DMS 273 (cell line): ENCODE results near the gene MAVS.

ENCODE experiments used
- DNase-seq: peaks from one replicate; lab custom pipeline; 2025; ENCODE audit not compliant: unreplicated experiment; lab: John Stamatoyannopoulos, UW

The MAVS gene

DNA sequence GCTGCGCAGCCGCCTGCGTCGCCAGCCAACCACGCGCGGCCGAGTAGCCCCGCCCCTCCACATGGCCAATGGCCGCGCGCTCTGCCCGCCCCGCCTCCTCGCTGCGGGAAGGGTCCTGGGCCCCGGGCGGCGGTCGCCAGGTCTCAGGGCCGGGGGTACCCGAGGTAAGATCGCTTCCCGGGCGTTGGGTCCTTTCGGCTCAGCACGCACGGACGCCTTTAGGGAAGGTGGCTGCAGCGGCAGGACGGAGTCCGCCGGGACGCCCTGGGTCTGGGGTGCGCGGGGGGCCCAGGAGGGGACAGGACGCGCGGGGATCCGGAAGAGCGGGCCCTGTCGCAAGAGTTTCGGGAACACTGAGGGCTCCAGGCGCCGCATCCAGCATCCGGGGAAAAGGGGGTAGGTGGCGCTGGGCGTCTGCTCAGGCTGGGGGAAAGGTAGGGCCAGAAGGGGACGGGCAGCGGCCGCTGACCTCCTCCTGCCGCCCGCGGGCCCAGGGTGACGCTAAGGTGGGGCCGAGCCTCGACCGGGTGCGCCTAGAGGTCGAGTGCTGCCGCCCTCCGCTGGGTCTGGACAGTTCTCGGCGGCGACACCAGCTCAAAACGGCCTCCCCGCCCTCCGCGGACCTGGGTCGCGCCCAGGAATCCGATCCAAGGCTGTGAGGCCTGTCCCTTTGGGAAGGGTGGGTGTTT, at the start of gene MAVS:
Gene MAVS (plus strand): TSS at position 95 of the 689 bp plus-strand sequence. CDS start 7,791 bp downstream, outside the sequence.
- DNase-seq, result peak; percentile 94

DNA sequence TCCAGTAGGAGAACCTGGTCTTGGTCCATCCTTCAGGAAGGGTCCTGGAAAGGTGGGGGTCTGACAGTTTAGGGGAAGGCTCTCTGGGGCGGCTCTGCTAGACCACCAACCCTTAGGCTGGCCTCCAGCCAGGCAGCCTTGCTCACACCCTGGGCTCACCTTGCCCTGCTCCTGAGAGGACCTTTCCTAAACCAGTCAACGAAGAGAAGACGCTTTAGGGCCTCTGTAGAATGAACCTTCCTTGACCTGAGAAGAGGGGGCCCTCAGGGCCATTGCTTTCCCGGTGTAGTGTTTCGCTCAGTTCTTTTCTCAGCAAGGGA, 49.4 kb upstream of the MAVS start:
- DNase-seq, result no peak

DNA sequence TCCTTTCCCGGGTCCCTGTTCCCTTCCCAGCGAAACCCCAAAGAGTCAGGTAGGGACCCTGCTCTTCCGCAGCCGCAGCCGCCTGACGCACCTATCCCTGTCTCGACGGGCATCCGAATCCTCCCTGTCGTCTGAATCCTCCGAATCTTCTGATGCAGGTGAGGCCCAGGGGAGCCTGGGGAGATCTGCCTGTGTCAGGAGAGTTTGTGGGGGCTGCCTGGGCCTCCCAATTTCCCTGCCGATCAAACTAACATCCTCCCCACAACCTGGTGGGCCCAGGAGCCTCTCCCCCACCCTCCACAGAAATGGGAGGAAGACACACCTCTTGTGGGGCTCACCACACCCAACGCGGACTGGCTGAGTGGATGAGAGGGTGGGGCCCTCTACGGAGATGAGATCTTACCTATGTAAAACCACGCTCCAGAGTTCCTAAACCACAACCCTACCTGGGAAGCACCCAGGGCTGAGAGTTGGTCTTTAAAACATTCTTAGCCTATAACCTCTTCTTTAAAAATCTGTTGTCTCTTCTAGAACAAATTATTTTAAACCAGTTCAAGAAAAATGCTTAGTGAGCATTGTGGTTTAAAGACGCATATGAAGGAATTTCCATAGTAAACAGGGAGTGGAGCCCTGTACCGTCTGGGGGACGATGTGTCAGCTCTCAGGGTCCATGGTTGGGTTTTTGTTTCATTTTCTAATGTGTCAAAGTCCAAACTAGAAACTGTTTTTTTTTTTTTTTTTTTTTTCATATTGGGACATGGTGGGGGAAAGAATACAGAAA, 48.9 kb upstream of the MAVS start:
- DNase-seq, result no peak

DNA sequence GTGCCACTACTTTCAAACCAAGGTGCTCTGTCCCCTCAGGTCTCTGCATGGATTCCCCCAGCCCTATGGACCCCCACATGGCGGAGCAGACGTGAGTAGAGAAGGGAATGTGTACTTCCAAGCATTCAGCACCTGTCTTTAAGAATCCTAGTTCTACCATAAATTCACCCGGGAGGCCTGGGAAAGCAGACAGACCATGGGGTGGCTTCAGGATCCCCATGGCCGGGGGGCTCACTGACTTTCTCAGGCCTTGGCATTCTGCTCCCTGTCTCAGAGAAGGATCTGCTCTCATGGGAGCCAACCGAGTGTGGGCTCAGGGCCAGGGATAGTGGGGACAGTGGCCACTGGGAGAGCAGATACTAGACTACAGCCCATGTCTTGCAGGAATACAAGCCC, 48.3 kb upstream of the MAVS start:
- DNase-seq, result no peak

DNA sequence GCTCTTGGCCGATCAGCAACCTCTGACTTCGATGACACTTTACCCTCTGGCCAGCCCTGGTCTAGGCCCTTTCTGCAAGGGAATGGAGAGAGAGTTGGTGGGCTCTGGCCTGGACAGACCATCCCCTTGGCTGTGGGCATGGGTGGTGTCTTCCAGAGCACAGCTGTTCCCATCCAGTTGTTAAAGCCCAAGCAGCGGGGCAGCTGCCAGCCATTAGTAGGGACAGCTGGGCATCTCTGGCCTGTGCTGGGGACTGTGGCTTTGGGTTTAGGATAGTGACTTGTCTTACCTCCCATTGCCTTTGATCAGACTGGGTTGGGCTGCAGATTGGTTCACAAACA, 47.8 kb upstream of the MAVS start:
- DNase-seq, result no peak

DNA sequence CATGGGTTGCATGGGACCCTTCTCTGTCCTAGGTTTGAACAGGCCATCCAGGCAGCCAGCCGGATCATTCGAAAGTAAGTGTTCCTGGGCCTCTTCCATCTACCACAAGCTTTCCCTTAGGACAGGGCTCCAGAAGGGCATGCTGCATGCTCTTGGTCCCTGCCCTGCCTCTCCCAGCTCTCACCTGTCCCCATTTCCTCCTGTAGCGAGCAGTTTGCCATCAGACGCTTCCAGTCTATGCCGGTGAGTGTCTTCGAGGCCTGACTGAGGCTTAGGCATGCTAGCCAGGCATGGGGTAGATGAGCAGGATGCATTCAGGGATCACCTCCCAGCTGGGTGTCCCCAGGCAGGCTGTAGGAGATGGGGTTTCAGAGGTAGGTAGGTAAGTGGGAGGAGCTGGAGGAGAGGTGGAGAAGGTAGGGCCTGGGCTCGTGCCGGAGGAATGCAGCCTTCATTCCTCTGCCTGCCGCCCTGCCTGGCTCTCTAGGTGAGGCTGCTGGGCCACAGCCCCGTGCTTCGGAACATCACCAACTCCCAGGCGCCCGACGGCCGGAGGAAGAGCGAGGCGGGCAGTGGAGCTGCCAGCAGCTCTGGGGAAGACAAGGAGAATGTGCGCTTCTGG, 46.3 kb upstream of the MAVS start:
- DNase-seq, result no peak

DNA sequence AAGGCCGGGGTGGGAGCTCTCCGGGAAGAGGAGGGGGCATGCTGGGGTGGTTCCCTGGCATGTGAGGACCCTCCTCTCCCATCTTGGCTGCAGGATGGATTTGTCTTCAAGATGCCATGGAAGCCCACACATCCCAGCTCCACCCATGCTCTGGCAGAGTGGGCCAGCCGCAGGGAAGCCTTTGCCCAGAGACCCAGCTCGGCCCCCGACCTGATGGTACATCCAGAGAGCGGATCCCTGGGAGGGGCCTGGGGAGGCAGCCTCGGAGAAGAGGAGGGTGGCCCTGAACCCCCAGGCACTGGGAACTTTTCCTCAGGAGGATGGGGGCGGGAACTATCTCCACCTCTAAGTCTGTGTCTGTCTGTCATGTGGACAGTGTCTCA, 45.8 kb upstream of the MAVS start:
- DNase-seq, result no peak

DNA sequence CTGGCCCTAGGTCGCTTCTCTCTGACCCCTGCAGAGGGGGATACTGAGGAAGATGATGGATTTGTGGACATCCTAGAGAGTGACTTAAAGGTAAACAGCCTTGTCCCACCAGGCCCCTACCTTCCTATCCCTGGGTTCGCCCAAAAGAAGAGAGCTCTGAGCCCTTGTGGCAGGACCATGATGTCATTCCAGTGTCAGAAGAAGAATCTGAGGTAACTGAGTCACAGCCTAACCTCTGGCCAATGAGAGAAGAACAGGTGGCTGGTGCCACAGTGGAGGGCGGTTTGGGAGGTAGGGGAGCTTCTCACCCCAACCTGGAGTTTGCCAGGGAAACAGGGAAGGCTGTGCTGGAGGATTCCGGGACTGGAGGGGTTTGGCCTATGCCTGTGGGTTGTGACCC, 45.3 kb upstream of the MAVS start:
- DNase-seq, result no peak

DNA sequence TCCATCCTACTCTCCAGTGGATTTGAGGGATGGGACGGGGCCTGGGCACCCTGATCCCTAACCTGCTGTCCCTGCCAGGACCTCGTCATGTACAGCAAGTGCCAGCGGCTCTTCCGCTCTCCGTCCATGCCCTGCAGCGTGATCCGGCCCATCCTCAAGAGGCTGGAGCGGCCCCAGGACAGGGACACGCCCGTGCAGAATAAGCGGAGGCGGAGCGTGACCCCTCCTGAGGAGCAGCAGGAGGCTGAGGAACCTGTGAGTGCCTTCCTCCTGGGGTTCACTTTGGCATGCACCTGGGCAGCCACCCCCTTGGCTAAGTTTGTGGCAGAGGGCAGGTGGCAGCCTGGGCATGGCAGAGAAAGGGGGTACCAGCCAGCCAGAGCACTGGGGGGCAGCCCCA, 44.8 kb upstream of the MAVS start:
- DNase-seq, result no peak

DNA sequence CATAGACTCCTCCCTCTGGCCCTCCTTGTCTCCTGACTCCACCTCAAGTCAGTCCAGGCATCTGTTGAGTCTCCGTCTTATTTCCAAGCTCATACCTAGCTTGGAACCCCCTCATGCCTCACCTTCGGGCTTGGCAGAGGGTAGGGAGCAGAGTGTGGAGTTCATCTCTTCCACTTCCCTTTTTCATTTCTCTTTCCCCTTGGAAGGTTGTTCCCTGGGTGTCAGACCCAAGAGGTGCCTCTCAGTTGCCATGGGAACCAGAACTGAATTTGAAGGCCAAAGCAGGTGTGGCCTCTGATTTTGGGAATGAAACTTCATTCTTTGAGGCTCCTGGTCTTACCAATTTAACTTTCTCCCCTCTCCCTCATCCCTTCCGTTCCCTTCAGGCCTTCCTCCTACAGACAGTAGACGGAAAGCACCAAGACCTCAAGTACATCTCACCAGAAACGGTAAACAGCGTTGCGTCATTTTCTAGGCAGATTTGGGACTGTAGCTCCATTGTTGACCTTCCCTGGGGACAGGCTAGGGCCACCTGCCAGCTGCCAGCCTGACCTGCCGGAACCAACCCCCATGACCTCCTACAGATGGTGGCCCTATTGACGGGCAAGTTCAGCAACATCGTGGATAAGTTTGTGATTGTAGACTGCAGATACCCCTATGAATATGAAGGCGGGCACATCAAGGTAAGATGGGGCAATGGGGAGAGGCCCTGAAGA, 44.0 kb upstream of the MAVS start:
- DNase-seq, result peak; percentile 42

DNA sequence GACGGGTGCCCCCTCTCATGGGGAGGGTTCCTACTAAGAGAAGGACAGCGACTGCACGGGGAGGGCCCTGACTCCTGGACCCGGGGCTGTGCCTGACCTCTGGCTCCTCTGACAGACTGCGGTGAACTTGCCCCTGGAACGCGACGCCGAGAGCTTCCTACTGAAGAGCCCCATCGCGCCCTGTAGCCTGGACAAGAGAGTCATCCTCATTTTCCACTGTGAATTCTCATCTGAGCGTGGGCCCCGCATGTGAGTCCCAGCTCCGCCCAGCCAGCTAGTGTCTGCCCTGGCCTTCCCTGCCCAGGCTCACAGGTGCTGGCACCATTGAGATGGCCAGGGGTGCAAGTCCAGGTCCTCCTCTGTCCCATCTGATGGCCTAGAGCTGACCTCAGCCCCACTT, 43.3 kb upstream of the MAVS start:
- DNase-seq, result no peak

DNA sequence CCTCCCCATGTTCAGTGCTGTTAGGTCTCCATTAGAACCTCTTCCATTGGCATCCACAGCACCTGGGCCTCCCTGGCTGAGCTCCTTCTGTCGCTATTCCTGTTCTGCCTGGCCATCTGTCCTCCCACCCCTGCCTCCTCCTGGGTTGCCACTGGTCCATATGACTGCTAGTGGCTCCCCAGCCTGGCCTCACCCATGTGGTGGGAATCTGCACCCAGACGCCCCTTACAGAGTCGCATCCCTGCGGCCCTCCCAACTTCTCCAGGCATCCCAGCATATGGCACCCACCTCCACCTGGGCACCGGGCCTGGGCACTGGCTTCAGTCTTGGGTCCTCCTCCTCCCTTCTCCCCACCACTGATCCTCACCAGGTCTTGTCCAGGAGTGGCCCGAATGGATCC, 42.8 kb upstream of the MAVS start:
- DNase-seq, result peak; percentile 52

DNA sequence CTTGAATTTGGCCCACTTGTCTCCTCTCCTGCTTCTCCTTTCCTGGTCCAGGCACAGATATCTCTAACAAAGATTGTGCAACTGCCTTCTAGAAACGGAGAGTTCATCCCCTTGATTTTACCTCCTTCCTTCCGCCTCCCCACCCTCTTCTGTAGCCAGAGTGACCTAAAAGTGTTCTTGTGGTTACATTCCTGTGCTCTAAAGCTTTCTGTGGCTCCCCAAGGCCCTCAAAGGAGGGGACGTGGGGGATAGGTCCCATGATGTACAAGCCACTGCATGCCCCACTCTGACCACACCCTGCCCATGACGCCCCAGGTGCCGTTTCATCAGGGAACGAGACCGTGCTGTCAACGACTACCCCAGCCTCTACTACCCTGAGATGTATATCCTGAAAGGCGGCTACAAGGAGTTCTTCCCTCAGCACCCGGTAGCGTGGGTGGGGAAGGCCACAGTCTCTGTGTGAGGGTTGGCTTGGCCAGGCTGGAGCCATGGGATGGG, 42.3 kb upstream of the MAVS start:
- no peak for DNase-seq

DNA sequence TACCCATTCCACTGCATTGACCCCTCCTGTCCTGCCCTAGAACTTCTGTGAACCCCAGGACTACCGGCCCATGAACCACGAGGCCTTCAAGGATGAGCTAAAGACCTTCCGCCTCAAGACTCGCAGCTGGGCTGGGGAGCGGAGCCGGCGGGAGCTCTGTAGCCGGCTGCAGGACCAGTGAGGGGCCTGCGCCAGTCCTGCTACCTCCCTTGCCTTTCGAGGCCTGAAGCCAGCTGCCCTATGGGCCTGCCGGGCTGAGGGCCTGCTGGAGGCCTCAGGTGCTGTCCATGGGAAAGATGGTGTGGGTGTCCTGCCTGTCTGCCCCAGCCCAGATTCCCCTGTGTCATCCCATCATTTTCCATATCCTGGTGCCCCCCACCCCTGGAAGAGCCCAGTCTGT, 41.9 kb upstream of the MAVS start:
- no peak for DNase-seq

DNA sequence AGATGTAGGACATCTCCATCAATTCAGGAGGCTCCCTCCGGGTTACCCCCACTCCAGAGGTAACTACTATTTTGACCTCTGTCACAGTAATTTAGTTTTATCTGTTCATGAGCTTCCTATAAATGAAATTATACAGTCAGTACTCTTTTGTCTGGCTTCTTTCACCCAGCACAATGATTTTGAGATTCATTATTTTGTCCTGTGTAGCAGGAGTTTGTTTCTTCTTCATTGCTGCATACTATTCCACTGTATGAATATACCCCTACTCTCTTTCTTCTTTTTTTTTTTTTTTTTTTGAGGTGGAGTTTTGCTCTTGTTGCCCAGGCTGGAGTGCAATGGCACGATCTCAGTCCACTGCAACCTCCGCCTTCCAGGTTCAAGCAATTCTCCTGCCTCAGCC, 38.1 kb upstream of the MAVS start:
- no peak for DNase-seq

DNA sequence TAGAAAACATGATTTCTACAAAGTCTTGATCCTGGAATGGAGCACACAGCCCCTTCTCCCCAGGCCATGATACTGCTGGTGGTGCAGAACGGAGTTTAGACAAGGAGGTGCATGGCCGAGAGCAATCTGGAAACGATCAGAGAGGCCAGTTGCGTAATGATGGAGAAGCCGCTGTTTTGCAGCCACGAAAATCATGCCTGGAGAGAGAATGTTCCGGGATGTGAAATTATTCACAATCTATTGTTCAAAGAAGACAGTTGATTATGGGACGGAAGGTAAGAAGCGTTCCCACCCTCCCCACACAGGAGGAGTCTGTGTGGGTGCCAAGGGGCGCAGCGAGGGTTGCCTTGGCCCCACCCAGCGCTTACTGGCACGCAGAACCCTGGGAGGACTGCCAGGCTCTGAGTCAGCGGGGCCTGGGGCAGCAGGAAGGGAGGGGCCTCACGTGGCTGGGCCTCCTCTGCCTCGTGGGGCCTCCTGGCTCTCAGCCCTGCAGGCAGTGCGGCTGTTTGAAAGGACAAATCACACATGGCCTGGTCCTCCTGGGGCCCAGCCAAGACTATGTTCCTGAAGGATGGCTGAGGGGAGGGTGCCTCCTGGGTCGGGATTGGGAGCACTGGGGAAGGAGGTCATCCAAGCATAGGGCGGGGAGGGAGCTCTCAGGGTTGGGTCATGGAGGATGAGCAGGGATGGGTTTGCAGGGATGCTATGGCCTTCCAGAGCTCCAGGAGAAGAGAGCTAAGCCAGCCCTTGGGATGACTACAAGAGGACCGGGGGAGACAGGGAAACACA, 35.0 kb upstream of the MAVS start:
- peak; percentile 99 for DNase-seq

DNA sequence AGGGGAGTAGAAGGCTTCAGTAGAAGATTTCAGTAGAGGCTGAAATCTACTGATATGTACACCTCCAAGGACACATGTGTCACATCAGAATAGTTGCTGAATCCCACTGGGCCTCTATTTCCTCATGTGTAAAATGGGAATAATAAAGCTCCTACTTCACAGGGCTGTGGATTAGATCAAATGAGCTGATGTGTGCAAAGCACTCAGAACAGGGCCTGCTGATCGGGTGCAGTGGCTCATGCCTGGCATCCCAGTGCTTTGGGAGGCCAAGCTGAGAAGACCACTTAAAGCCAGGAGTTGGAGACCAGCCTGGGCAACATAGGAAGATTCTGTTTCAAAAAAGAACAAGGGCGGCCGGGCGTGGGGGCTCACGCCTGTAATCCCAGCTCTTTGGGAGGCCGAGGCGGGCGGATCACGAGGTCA, 34.4 kb upstream of the MAVS start:
- DNase-seq, result no peak

DNA sequence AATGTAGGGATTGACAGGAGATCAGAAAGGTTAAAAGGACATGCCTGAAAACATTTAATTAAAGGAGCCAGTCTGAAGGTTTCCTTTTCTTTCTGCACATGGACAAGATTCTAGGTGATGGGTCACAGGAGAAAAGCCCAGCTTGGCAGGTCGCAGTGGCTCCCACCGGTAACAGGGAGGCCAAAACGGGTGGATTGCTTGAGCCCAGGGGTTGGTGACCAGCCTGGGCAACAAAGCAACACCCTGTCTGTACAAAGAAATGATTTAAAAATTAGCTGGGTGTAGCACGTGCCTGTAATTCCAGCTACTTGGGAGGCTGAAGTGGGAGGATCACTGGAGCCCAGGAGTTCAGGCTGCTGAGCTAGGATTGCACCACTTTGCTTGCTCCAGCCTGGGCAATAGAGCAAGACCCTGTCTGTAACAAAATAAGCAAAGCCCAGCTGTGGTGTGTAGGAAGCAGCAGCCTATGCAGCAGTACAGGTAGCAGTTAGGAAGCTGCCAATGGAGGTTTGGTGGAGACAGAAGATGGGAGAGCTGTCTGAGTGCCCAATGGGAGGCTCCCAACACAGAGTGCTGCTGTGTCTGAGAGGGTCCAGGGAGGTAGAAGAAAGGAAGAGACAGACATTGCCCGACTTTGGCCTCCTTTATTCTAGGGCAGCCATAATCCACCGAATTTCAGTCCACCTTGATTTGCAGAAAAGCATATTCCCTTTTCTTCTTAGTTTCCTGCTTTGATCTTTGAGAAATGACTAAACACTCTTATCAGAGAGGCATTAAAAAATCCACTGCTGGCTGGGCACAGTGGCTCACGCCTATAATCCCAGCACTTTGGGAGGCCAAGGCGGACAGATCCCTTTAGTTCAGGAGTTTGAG, 33.4 kb upstream of the MAVS start:
- no peak for DNase-seq

DNA sequence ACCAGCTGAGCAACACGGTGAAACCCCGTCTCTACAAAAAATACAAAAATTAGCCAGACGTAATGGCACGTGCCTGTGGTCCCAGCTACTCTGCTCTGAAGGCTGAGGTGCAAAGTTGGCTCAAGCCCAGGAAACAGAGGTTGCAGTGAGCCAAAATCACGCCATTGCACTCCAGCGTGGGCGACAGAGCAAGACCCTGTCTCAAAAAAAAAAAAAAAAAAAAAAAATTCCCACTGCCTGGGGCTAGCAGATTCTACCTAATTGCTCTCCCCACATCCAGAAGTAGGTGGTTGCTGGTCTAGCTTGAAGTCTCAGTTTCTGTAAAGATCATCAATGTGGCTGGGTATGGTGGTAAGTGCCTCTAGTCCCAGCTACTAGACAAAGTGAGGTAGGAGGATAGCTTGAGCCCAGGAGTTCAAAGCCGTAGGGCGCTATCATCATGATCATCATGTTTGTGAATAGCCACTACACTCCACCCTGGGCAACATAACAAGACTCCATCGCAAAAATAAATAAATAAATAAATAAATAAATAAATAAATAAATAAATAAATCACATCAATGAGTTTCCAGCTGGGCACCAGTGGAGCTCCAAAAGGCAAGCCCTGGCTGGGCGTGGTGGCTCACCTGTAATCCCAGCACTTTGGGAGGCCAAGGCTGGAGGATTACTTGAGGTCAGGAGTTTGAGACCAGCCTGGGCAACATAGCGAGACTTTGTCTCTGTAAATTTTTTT, 32.6 kb upstream of the MAVS start:
- no peak for DNase-seq
